Upper lobe of right lung (tissue), 1 donor: Measurements from ENCODE around the gene CEP68. TPM values are rescaled to one million over a fixed set of nuclear protein-coding genes. Genes with fewer than 3 reads are reported as not detected.

Experiments used
- ATAC-seq: fragments of 200-7000 bp; cut with Tn5 transposase; one replicate; pipeline ENCODE4 v1.9.1; 2020; ENCODE audit warnings: mild to moderate bottlenecking, moderate library complexity
- DNase-seq: peaks from one replicate; pipeline ENCODE4 v3.0.0-alpha.2; 2020
- H3K27ac ChIP-seq: fragments of 200-600 bp; one replicate; pipeline ENCODE4 v1.8.0; 2022
- H3K27me3 ChIP-seq: fragments of 200-600 bp; one replicate; pipeline ENCODE4 v1.8.0; 2022; ENCODE audit warnings: mild to moderate bottlenecking
- H3K36me3 ChIP-seq: fragments of 200-600 bp; one replicate; pipeline ENCODE4 v1.8.0; 2022
- H3K4me1 ChIP-seq: fragments of 200-600 bp; one replicate; pipeline ENCODE4 v1.8.0; 2022
- H3K4me3 ChIP-seq: fragments of 200-600 bp; one replicate; pipeline ENCODE4 v1.8.0; 2022; ENCODE audit warnings: mild to moderate bottlenecking
- H3K9me3 ChIP-seq: fragments of 200-600 bp; one replicate; pipeline ENCODE4 v1.8.0; 2022
- CTCF ChIP-seq: fragments of 200-600 bp; IDR thresholded peaks from one replicate; pipeline ENCODE4 v1.8.0; 2022; ENCODE audit warnings: antibody characterized with exemption
- intact Hi-C: fragments of 100-400 bp; cut with DNase I; formaldehyde crosslinking; loops from one replicate; pipeline ENCODE4 v1.11.0; 2022
- total RNA-seq: library from RNA; stranded (reverse); fragmentation: NEBNext Ultra II Directional; extraction: Animal tissue kit (Norgen Biotek cat#: 25700); gene quantifications from one replicate; pipeline ENCODE4 v1.2.1, GENCODE V29; 2021
- donor health status: DM: no; HTN: yes; CAD: no; lungs with severe emphysema.

CEP68 gene
- total RNA-seq, 1 donor from 2014 or later: 16.0 TPM

GRCh38 chr2:65098741-65099140 lies 42.5 kb downstream of the CEP68 start:
- no peak overlapping the region for H3K4me3 ChIP-seq
- H3K36me3 ChIP-seq: peaks cover 95% of the 10 kb centered on the region
- intact Hi-C loops: no loop called here
- H3K27me3 ChIP-seq: no peaks in the 10 kb centered on the region
- no peak for TF ChIP-seq CTCF
- no peaks in the 10 kb centered on the region for H3K9me3 ChIP-seq
- no peak overlapping the region for H3K27ac ChIP-seq
- ATAC-seq (no peak), DNase-seq (no peak)
- H3K4me1 ChIP-seq: no peaks in the 10 kb centered on the region

- Histone ChIP-seq H3K9me3 (no peaks in the 10 kb centered on the region), H3K4me3 (no peak overlapping the region), H3K27me3 (no peaks in the 10 kb centered on the region), H3K27ac (no peak overlapping the region), H3K4me1 (no peaks in the 10 kb centered on the region), H3K36me3 (peaks cover 81% of the 10 kb centered on the region)
- DNase-seq: no peak
- intact Hi-C loops: no loop called here
- TF ChIP-seq CTCF: no peak
- no peak for ATAC-seq
Observed at GRCh38 chr2:65101071-65101470, 44.9 kb downstream of the CEP68 start.

- intact Hi-C loops: no loop called here
- no peak for DNase-seq
- peaks cover 62% of the 10 kb centered on the region for H3K36me3 ChIP-seq
- H3K9me3 ChIP-seq: no peaks in the 10 kb centered on the region
- no peak overlapping the region for H3K4me3 ChIP-seq
- peaks cover 7% of the 10 kb centered on the region for H3K4me1 ChIP-seq
- no peak for TF ChIP-seq CTCF
- no peak overlapping the region for H3K27ac ChIP-seq
- no peaks in the 10 kb centered on the region for H3K27me3 ChIP-seq
- ATAC-seq: no peak
Observed at GRCh38 chr2:65103013-65103715, 46.9 kb downstream of the CEP68 start.

GRCh38 chr2:65107530-65107929 lies 51.3 kb downstream of the CEP68 start:
- no peak overlapping the region for H3K4me3 ChIP-seq
- peaks cover 20% of the 10 kb centered on the region for H3K4me1 ChIP-seq
- H3K9me3 ChIP-seq: no peaks in the 10 kb centered on the region
- intact Hi-C loops: no loop called here
- no peak for TF ChIP-seq CTCF
- H3K27ac ChIP-seq: no peak overlapping the region
- H3K36me3 ChIP-seq: peaks cover 20% of the 10 kb centered on the region
- H3K27me3 ChIP-seq: no peaks in the 10 kb centered on the region
- ATAC-seq (peak; percentile 73), DNase-seq (no peak)

- no peak for ATAC-seq
- Histone ChIP-seq H3K9me3 (no peaks in the 10 kb centered on the region), H3K36me3 (peaks cover 8% of the 10 kb centered on the region), H3K4me3 (no peak overlapping the region), H3K27me3 (no peaks in the 10 kb centered on the region), H3K4me1 (peaks cover 31% of the 10 kb centered on the region), H3K27ac (no peak overlapping the region)
- DNase-seq: no peak
- no peak for TF ChIP-seq CTCF
- intact Hi-C loops: no loop called here
Observed at GRCh38 chr2:65108780-65109179, 52.6 kb downstream of the CEP68 start.

- DNase-seq (no peak), ATAC-seq (no peak)
- no peaks in the 10 kb centered on the region for H3K9me3 ChIP-seq
- TF ChIP-seq CTCF: no peak
- H3K4me1 ChIP-seq: peaks cover 43% of the 10 kb centered on the region
- no peak overlapping the region for H3K27ac ChIP-seq
- H3K27me3 ChIP-seq: no peaks in the 10 kb centered on the region
- H3K36me3 ChIP-seq: no peaks in the 10 kb centered on the region
- no peak overlapping the region for H3K4me3 ChIP-seq
- intact Hi-C loops: no loop called here
Observed at GRCh38 chr2:65112633-65113032, 56.4 kb downstream of the CEP68 start.
